T-helper 1 cell treated with Interleukin-12 subunit alpha and Interleukin-12 subunit beta and Interleukin-4 antibody, amounts not matched to agents 30 μg/mL and 1 μg/mL, for 36 hours (primary cell): ENCODE results near the gene ACBD6.

ENCODE experiments used
- H3K27ac Mint-ChIP-seq: one replicate; pipeline ENCODE4 v1.8.0; 2021; ENCODE audit warnings: mild to moderate bottlenecking, mixed read lengths
- H3K27me3 Mint-ChIP-seq: one replicate; pipeline ENCODE4 v1.8.0; 2021; ENCODE audit warnings: low read depth, mixed read lengths
- H3K36me3 Mint-ChIP-seq: one replicate; pipeline ENCODE4 v1.8.0; 2021; ENCODE audit warnings: low read depth, mixed read lengths
- H3K4me1 Mint-ChIP-seq: one replicate; pipeline ENCODE4 v1.8.0; 2021; ENCODE audit warnings: low read depth, mixed read lengths
- H3K4me3 Mint-ChIP-seq: one replicate; pipeline ENCODE4 v1.8.0; 2021; ENCODE audit warnings: mild to moderate bottlenecking, moderate library complexity, mixed read lengths
- H3K9me3 Mint-ChIP-seq: one replicate; pipeline ENCODE4 v1.8.0; 2021; ENCODE audit warnings: mixed read lengths

ACBD6 gene

DNA sequence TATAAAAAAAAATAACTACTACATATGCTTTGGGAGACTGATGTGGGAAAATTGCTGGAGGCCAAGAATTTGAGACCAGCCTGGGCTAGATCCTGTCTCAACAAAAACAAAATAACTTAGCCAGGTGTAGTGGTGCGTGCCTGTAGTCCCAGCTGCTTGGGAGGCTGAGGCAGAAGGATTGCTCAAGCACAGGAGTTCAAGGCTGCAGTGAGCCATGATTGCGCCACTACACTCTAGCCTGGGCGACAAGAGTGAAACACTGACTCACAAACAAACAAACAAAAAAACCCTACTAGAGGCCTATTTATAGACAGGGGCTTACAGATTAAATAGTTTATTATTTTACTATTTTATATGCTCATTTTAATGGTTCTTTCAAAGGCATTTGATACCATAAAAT lies 192.3 kb downstream of the ACBD6 start:
- Mint-ChIP-seq H3K36me3 (peaks cover 11% of the 10 kb centered on the region), H3K9me3 (peaks cover 10% of the 10 kb centered on the region), H3K27me3 (no peaks in the 10 kb centered on the region), H3K27ac (no peak overlapping the region), H3K4me3 (no peak overlapping the region), H3K4me1 (no peaks in the 10 kb centered on the region)

DNA sequence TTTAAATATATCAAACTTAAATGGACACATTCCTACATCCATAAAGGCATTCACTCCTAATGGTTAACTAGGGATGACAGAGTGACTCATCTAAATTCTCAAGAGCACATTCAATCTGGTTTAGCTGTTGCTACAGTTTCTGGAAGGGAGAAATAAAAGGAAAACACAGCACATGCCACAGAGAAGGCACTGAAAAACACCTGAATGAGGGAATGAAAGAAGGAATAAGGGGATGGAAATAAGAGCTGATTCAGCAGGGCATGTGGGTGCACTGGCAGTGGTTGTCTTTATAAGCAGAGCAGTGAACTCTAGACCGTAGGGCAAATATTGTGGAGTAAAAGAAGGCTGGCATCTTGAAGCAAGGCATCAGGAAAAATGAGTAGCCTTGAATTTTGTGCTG lies 193.0 kb downstream of the ACBD6 start:
- peaks cover 10% of the 10 kb centered on the region for H3K9me3 Mint-ChIP-seq
- H3K36me3 Mint-ChIP-seq, result peaks cover 11% of the 10 kb centered on the region
- H3K27me3 Mint-ChIP-seq, result no peaks in the 10 kb centered on the region
- H3K4me3 Mint-ChIP-seq, result no peak overlapping the region
- no peaks in the 10 kb centered on the region for H3K4me1 Mint-ChIP-seq
- no peak overlapping the region for H3K27ac Mint-ChIP-seq

DNA sequence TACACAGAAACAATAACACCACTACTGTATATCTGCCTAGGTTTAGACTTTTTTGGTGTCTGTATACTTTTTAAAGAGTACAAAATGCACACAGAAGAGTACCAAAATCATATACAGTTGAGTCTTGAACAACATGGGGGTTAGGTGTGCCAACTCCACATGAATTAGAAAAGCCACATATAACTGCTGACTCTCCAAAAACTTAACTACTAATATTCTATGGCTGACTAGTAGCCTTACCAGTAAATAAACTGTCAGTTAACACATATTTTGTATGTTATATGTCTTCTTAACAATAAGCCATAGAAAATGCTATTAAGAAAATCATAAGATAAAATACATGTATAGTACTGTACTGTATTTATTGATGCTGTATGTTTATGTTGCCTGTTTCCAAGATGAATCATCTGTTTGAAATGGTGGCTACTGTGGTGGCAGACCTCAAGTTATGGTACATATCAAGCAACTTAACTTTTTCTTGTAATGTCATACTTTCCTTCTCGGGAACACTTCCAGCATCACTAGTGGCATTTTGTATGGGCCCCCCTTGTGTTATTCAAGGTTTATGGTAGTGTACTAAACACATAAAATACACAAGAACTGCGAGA lies 201.1 kb downstream of the ACBD6 start:
- Mint-ChIP-seq H3K27me3 (no peaks in the 10 kb centered on the region), H3K4me1 (peaks cover 5% of the 10 kb centered on the region), H3K36me3 (peaks cover 2% of the 10 kb centered on the region), H3K9me3 (no peaks in the 10 kb centered on the region), H3K4me3 (no peak overlapping the region), H3K27ac (no peak overlapping the region)

DNA sequence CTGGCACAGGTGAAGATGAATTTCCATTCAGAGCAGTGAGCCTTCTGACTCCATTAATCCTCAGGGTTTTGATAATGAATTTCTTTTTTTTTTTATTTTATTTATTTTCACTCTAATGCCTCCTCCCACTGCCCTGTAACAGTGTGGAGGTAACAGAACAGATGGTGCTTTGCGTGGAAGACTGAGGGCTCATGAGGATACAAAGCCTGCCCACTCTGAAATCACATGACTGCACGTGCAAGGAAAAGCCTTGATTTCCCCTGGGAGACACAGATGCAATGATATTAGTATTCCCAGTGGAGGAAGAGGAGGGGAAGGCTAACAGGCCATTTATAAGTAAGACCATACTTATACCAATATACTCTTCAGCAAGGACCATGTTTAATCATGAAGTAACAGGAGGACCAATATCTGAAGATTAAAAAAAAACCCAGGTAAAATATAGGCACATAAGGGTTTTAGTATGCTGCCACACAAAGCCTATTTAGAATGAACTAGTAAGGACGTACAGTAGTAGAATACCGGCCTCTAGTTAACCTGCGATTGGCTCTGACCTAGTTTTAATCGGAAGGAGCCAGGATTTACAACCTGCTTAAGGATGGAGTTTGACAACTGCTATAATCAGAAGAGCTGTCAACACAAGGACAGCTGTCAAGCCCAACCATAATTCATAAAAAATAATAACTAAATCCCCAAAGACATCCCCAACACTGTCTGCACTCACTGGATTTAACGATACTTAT lies 202.7 kb downstream of the ACBD6 start:
- H3K4me3 Mint-ChIP-seq, result no peak overlapping the region
- H3K4me1 Mint-ChIP-seq, result peaks cover 8% of the 10 kb centered on the region
- no peak overlapping the region for H3K27ac Mint-ChIP-seq
- H3K9me3 Mint-ChIP-seq, result no peaks in the 10 kb centered on the region
- peaks cover 4% of the 10 kb centered on the region for H3K36me3 Mint-ChIP-seq
- H3K27me3 Mint-ChIP-seq, result no peaks in the 10 kb centered on the region

DNA sequence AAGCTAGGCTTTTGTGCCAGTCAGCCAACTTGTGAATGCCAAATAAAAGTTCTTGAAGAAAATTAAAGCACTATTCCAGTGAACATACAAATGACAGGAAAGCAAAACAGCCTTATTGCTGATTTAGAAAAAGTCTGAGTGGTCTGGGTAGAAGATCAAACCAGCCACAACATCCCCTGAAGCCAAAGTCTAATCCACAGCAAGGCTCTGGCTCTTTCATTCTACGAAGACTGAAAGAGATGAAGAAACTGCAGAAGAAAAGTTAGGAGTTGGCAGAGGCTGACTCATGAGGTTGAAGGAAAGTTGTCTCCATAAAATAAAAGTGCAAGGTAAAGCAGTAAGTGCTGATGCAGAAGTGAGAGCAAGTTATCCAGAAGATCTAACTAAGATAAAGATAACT lies 206.4 kb downstream of the ACBD6 start:
- no peaks in the 10 kb centered on the region for H3K27me3 Mint-ChIP-seq
- peaks cover 12% of the 10 kb centered on the region for H3K36me3 Mint-ChIP-seq
- no peak overlapping the region for H3K27ac Mint-ChIP-seq
- H3K4me3 Mint-ChIP-seq, result no peak overlapping the region
- peaks cover 12% of the 10 kb centered on the region for H3K4me1 Mint-ChIP-seq
- H3K9me3 Mint-ChIP-seq, result peaks cover 7% of the 10 kb centered on the region

DNA sequence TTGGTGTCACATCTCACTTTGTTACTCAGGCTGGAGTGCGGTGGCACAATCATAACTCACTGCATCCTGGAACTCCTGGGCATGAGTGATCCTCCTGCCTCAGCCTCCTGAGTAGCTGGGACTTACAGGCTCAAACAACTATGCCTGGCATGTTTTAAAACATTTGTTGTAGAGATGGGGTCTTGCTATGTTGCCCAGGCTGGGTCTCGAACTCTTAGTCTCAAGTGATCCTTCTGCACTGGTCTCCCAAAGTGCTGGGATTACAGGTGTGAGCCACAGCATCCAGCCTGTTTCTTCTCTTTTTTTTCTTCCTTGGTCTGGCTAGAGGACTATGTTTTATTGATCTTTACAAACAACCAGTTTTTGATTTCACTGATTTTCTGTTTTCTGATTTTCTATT lies 207.7 kb downstream of the ACBD6 start:
- H3K36me3 Mint-ChIP-seq, result peaks cover 16% of the 10 kb centered on the region
- H3K9me3 Mint-ChIP-seq, result peaks cover 7% of the 10 kb centered on the region
- H3K4me3 Mint-ChIP-seq, result no peak overlapping the region
- H3K27ac Mint-ChIP-seq, result no peak overlapping the region
- H3K4me1 Mint-ChIP-seq, result peaks cover 20% of the 10 kb centered on the region
- no peaks in the 10 kb centered on the region for H3K27me3 Mint-ChIP-seq

DNA sequence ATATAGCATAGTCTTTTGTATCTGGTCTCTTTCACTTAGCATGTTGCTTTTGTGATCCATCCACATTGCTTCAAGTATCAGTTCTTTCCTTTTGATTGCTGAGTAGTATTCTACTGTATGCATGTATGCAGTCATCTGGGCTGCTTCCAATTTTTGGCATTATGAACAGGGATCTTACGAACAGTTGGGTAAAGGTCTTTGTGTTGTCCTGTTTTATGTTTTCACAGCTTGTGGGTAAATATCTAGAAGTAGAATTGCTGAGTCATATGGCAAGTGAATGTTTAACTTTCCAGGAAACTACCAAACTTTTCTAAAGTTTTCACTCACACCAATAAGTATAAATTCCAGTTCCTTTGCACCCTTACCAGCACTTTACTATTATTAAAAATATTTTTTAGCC lies 211.4 kb downstream of the ACBD6 start:
- H3K27me3 Mint-ChIP-seq, result no peaks in the 10 kb centered on the region
- peaks cover 19% of the 10 kb centered on the region for H3K36me3 Mint-ChIP-seq
- no peak overlapping the region for H3K27ac Mint-ChIP-seq
- peaks cover 20% of the 10 kb centered on the region for H3K4me1 Mint-ChIP-seq
- H3K9me3 Mint-ChIP-seq, result peaks cover 7% of the 10 kb centered on the region
- H3K4me3 Mint-ChIP-seq, result no peak overlapping the region

DNA sequence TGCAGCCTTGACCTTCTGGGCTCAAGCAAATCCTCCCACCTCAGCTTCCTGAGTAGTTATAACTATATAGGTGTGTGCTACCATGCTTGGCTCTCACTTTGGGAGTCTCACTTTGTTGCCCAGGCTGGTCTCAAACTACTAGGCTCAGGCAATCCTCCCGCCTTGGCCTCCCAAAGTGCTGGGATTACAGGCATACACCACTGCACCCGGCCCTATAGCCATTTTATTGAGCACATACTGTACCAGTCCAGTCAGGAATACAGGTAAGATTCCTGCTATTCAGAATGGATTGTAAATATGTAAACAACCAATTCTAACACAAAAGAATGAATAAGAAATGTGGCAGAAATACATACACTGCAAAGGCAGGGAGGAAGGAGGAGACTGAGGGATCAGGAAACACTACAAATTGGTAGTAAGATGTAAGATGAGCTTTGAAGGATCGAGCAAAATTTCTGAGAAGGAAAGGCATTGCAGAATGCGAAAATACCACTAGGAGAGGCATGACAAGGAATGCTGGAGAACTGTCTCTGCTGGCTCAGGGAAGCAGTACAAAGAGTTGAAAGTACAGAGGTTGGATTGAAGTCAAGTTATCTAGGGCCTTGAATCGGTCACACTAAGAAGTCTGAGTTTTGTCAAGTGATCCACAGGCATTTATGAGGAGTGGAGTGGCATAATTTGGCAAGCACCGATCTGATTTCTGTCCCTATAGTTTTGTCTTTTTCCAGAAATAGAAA lies 211.9 kb downstream of the ACBD6 start:
- H3K4me1 Mint-ChIP-seq, result peaks cover 19% of the 10 kb centered on the region
- no peak overlapping the region for H3K4me3 Mint-ChIP-seq
- no peak overlapping the region for H3K27ac Mint-ChIP-seq

DNA sequence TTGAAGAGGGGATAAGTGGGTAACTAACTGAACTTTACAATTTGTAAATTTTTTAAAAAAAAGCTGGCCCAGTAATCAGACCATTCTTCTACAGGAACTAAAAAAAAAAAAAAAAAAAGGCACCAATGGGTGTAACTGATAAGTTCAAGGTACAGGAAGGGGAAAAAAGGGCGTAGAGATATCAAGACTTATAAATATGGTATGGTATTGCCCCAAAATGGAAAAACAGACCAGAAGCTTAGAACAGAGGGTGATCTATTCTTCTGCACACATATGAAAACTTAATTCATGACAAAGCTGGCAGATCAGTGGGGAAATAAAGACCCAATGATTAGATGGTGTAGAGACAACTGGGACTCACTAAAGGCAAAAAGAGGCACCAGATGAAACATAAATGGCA lies 213.4 kb downstream of the ACBD6 start:
- no peak overlapping the region for H3K4me3 Mint-ChIP-seq
- peaks cover 7% of the 10 kb centered on the region for H3K9me3 Mint-ChIP-seq
- no peaks in the 10 kb centered on the region for H3K27me3 Mint-ChIP-seq
- no peak overlapping the region for H3K27ac Mint-ChIP-seq
- H3K36me3 Mint-ChIP-seq, result peaks cover 16% of the 10 kb centered on the region
- peaks cover 19% of the 10 kb centered on the region for H3K4me1 Mint-ChIP-seq

More for the DNA sequence above, 211.9 kb downstream of the ACBD6 start:
- Mint-ChIP-seq H3K27me3 (no peaks in the 10 kb centered on the region), H3K36me3 (peaks cover 19% of the 10 kb centered on the region), H3K9me3 (peaks cover 7% of the 10 kb centered on the region)

DNA sequence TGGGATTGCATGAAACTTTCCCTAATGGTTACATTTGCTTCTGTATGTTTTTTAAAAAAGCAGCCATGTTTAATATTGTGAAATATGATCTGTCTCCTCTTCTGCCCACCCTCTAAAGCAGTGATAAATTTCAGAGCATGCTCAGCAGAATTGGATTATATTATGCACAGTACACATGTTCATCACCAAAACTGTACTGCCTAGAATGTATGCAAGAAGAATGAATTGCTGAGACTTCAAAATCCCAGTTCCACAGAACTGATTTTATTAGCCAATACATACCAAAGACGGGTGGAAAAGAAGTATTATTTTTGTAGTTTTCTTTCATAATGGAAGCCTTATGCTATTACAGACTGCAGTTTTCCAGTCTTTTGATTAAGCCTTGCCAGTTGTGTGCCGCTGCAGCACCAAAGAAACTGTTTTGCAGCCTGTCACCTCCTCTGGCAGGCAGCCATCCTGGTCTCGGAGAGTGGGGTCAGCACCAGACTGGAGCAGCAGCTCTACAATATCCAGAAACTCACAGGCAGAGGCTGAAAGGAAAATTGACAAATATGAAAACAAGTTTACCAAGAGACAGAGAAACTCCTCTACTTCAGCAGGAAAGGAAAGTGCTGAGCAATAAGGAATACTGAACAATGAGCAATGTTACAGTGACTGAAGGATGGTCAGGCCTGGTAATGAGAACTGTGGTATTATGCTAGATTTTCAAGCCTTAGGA lies 214.2 kb downstream of the ACBD6 start:
- Mint-ChIP-seq H3K4me3 (no peak overlapping the region), H3K27me3 (no peaks in the 10 kb centered on the region), H3K4me1 (peaks cover 19% of the 10 kb centered on the region), H3K9me3 (peaks cover 7% of the 10 kb centered on the region), H3K27ac (no peak overlapping the region), H3K36me3 (peaks cover 18% of the 10 kb centered on the region)

DNA sequence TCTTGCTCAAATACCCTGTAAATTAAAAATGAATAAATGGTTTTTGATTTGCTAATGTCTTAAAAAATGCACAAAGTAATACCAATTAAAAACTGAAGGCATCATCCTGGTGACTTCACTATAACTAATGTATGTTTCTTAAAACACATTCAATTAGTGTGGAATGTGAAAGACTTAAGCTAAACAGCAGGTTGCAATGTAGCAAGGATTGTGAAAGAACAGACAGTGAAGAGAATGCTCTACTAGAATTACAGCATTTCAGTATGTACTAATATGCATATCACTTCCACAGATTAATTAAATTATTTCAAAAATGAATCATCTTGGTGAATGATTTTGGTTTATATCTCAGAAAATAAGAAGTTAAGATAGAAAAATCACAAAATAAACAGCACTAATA lies 216.0 kb downstream of the ACBD6 start:
- H3K9me3 Mint-ChIP-seq, result no peaks in the 10 kb centered on the region
- peaks cover 12% of the 10 kb centered on the region for H3K36me3 Mint-ChIP-seq
- no peak overlapping the region for H3K27ac Mint-ChIP-seq
- H3K4me1 Mint-ChIP-seq, result peaks cover 14% of the 10 kb centered on the region
- no peak overlapping the region for H3K4me3 Mint-ChIP-seq
- H3K27me3 Mint-ChIP-seq, result no peaks in the 10 kb centered on the region

DNA sequence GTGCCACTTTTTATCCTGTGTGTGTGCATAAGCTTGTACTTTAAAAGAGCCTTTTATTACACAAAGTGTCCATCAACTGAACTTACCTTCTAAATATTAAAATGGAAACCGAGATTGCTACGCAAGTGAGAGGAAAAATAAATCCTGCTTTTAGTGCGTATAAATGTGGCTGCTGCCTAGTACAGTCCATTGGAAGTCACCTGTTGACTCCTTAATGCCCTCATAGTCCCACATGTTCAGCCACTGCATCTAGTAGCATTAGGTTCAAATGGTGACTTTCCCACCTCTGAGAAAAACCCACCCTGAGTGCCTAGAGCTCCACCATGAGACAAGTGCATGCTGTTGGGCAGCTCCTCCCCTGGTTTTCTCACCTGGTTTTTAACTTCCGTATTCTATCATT lies 219.3 kb downstream of the ACBD6 start:
- H3K4me3 Mint-ChIP-seq, result no peak overlapping the region

DNA sequence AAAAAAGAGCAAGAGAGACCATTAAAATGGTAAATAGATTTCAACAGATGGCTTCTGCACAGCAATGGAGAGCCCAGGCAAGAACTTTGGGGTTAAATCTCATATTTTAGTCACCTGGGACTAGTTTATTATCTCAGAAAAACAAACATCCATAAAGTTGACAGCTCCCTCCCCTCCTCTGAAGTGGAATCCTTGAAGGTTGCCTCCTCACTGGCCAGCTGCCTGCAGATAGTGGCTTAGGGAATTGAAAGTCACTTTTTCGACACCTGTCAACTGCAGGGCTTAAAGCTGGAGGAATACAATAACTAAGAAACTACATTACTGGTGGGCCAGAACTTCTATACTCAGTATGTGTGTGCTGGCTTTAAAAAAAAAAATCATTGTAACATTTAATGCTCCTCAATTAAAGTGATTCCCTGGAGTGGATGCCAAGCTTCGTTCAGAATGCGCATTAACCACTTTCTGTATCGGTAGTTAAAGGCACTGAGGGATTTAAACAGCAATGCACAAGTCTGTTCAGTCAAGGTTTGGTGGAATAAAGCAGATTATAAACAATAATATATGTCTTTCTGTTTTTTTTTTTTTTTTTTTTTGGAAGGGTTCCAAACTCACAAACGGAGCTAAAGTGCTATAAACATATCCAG lies 219.9 kb downstream of the ACBD6 start:
- Mint-ChIP-seq H3K36me3 (peaks cover 2% of the 10 kb centered on the region), H3K27ac (no peak overlapping the region), H3K4me3 (no peak overlapping the region), H3K27me3 (no peaks in the 10 kb centered on the region), H3K4me1 (no peaks in the 10 kb centered on the region), H3K9me3 (no peaks in the 10 kb centered on the region)

More for the DNA sequence above, 219.3 kb downstream of the ACBD6 start:
- Mint-ChIP-seq H3K27ac (no peak overlapping the region), H3K27me3 (no peaks in the 10 kb centered on the region), H3K4me1 (no peaks in the 10 kb centered on the region), H3K9me3 (no peaks in the 10 kb centered on the region), H3K36me3 (peaks cover 8% of the 10 kb centered on the region)

DNA sequence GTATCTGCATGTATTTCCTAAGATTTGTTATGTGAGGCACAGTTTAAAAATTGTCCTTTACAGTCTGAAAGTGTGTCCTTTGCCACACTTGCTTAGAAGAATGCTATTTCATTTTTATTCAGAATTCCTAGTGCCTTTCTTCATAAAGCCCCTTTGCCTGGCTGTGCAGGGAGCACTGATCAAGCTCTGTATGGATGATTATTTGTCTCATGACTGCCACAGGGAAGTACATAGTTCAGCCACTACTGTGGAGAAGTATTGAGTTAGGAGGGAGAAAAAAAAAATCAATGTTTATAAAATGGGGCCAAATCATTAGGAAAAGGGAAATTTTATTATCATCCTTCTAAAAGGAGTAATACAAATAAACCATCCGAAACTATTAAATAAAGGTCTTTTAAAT lies 220.9 kb downstream of the ACBD6 start:
- no peak overlapping the region for H3K27ac Mint-ChIP-seq
- peaks cover 2% of the 10 kb centered on the region for H3K36me3 Mint-ChIP-seq
- H3K4me1 Mint-ChIP-seq, result no peaks in the 10 kb centered on the region
- no peaks in the 10 kb centered on the region for H3K9me3 Mint-ChIP-seq
- no peaks in the 10 kb centered on the region for H3K27me3 Mint-ChIP-seq
- H3K4me3 Mint-ChIP-seq, result no peak overlapping the region
